ENCODE results near the gene CACNB1.

CACNB1 gene

DNA sequence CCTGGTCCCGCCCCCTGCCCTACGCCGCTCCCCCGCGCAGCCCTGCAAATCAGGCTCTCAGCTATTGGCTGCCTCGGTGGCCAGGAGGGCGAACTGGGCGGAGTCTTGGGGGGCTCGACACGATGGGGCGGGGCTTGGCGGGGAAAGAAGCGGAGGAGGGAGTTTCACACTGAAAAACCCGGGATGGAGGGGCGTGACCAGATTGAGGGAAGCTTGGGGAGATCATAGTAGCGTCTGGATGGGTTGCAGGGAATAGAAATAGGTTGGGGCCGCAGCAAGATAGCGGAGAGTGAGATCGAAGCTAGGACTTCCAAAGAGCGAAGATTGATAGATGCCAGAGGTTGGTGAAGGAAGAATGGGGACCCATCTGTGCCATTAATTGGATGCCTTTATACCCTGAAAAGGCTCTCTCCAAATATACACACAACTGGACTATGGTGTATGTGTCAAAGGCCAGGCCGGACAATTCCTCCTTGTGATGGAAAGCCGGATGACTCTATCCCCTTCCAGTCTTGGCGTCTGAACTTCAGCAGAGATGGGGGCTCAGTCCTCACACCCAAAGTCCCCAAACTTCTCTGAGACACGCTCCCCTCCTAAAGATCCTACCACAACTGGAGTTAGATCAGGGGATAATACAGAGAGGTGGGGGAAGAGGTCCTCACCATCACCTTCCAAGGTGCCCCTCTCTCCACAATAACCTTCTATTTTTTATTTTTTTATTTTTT, 28.7 kb upstream of the CACNB1 start:
- peak in 1 of 3 donors; percentile 40 for DNase-seq (ENCODE audit: low read depth in 2 of 3, low spot score in 1 of 3)

DNA sequence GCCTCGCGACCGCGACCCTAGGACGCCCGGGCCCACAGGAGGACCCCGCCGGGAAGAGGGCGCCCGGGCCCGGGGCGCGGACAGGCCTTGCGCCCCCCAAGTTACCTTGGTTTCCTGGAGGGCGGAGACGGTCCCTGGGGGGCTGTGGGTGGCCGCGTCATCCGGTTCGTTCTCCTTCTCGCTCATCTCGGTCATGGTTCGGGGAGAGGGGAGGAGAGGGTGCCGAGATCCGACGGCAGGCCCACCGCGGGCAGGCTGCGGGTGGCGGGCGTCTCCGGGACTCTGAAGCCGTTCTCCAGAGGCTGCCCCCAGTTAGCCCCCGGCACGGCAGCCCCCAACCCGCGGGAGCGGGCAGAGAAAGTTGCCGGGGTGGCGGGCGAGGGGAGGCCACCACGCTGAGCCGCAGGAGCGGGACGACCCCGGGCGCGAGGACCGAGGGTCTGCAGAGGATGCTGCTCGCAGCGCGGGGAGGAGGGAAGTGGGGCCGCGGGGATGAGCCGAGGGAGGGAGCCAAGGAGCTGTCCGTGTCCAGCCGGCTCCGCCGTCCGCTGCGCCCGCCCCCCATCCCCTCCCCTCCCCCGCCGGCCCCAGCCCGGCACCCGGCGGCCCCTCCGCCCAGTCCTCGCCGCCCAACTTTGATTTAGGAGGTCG, 28.0 kb upstream of the CACNB1 start, which contains the start of gene STAC2:
Gene STAC2 (minus strand): TSS at position 638 of the 651 bp plus-strand sequence. CDS start 443 bp downstream, at position 195.
- no peak for DNase-seq (ENCODE audit: low read depth in 2 of 3, low spot score in 1 of 3)

DNA sequence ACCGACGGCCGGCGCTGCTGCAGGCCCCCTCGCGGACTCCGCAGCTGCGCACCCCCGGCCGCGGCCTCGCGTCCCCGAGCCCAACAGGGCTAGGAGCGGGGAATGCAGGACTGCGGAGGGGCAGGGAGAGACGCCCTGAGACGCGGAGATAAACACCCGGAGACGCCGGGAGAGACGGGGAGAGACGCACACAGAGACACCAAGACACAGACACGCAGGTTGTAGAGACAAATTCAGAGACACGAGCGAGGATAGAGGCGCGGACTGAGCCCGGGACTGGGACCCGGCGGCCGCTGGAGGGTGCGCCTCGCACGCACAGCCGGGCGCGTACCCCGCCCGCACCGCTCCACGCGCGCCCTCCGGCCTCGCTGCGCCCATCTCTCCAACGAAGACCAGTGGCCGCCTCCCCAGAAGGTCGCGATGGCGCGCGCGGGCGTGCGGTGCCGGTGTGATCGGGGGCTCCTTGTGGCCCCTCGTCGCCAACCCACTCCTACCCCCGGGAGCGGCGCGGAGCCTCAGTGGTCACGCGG, 27.4 kb upstream of the CACNB1 start:
- DNase-seq (ENCODE audit: low read depth in 2 of 3, low spot score in 1 of 3): no peak

DNA sequence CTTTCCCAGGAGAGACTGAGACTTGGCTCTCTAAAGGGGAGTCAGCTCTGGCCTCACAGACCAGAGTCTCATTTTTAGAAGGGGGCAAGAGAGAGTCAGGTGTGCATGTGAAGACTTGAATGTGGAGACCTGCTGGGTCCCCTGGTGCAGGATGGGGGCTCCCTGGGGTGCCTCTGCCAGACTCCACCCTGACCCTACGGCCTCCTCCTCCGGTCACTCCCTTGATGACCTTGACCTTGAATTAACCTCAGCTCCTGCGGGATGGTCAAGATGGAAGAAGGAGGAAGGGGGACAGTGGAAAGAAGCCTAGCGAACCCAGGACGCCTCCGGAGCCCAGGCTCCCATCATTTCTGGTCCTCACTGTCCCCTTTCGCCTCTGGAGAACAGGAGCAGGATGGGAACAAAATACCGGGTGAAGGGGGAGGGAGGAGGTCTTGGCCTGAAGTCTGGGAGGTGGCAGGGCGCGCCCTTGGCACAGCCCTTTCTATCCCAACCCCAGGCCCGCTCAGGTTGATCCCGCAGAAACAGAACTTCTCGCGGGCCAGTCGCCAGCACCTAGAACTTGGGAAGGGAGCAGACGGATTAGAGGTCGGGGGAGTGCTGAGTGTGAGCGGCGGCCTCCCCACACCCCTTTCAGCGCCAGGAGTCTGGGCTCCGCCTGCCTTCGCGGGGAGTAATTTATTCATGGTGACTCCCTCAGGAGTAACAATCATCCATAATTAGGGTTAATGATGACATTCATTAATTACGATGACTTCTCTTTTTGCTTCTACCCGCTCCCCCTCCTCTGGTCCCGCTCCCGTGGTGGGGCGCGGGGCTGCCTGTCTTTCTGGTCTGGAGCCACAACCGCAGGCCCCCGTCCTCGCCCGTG, 26.7 kb upstream of the CACNB1 start:
- DNase-seq (ENCODE audit: low read depth in 2 of 3, low spot score in 1 of 3): no peak

DNA sequence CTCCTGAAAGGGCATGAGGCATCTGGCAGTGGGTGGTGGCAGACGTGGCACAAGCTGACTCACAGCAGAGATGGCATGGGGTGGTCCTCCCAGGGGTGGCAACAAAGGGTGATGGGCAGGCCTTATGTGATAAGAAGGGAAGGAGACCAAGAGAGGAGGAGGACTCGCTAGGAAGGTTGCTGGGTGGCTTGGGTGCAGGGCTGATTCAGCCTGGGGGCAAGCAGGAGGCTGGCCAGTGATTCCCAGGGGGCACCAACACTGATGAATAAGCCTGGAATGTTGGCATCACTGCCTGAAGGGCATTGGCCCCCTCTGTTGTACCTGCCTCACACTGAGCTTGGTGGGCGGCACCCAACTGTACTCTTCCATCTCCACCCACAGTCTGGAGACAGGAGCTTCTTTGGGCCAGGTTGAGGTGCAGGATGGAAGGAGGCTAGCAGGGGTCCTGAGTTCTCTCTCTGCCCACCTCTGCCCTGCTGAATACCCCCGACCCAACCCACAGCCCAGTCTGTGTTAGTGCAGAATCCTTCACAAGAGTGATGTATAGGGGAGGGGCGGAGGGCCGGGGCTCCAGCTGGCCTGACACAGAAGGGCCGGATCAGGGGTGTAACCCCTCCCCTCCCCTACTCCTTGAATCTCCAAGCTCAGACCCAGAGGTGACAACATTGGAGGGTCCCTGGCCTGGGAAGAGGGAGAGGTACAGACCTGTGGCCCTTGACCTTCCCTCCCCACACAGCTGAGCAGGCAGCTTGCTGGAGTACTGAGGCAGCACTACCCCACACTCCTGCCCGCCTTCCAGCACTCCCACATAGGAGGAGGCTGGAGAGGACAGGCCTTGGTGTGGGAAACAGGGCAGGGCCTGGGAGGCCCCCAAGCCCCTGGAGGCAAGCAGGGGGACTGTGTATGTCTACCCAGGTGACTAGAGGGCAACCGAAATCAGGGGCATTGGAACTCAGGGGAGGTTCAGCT, 25.7 kb upstream of the CACNB1 start:
- no peak for DNase-seq (ENCODE audit: low read depth in 2 of 3, low spot score in 1 of 3)

DNA sequence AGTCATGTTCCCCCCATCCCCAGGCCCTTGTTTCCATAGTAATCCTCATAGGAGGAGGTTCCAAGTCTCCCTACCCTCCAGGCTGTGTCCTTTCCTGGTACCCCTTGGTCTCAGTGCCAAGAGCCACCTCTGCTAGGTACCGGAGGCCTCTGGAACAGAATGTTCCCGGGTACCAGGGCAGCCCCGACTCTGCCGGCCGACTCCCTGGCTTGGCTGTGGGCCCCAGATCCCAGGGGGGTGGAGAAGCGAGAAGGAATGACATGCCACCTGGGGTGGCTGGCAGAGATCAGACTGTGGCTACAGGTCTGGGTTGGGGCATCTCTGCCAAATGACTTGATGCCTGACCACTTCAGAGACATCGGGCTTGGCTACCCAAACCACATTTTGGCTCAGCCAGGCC, 24.7 kb upstream of the CACNB1 start:
- DNase-seq (ENCODE audit: low read depth in 2 of 3, low spot score in 1 of 3): no peak

DNA sequence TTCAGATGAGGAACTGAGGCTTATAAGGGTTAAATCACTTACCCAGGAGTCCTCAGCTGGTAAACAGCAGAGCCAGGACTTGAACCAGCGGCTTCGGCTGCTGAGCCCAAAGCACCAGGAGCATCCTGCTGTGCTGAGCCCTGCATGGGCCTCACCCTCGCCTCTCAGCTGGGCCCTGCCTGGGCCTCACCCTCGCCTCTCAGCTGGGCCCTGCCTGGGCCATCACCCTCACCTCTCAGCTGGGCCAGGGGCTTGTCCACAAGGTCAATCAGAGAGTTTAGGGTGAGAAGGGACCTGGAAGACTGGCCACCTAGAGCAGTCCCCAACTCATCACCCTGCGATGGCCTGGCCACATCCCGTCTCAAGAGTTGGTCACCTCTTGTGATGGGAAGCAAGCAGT, 24.1 kb upstream of the CACNB1 start:
- no peak for DNase-seq (ENCODE audit: low read depth in 2 of 3, low spot score in 1 of 3)

DNA sequence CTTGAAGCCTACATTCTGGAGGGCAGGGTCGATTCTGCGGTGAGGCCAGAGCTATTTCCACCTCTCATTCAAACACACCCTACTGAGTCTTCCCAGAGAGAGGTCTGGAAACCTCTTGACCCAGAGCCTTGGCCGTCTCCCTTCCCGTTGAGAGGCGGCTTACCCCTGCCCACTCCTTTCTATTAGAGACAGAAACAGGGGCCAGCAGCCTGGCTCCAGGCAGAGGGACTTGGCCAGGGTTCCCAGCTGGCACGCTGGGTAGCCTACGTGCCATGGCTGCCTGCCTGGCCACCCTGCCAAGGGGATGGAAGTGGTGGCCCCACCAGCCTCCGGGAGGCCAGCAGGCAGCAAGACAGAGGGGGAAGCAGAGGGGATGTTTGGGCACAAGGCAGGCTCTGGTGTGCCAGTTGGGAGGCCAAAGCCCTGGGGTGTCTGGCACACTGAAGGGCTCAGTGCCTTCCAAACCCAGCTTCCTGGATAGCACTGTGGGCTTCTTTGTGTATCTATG, 22.2 kb upstream of the CACNB1 start:
- no peak for DNase-seq (ENCODE audit: low read depth in 2 of 3, low spot score in 1 of 3)

DNA sequence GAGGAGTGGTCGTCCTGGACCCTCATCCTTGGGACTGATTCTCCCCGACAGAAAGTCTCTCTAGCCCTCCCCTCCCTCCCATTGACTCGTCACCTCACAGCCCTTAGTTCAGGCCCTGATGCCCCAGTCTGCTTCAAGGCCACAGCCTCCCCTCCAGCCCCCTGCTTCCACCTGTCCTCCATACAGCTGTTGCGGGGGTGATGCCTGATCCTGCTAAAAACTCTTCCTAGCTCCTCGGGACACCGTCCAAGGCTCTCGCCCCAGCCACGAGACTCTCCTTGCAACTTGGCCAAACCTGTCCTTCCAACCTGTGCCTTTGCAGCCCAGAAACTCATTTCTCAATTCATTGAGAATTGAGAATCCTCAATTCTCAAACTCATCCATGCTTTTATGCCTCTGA, 21.4 kb upstream of the CACNB1 start:
- DNase-seq (ENCODE audit: low read depth in 2 of 3, low spot score in 1 of 3): no peak

DNA sequence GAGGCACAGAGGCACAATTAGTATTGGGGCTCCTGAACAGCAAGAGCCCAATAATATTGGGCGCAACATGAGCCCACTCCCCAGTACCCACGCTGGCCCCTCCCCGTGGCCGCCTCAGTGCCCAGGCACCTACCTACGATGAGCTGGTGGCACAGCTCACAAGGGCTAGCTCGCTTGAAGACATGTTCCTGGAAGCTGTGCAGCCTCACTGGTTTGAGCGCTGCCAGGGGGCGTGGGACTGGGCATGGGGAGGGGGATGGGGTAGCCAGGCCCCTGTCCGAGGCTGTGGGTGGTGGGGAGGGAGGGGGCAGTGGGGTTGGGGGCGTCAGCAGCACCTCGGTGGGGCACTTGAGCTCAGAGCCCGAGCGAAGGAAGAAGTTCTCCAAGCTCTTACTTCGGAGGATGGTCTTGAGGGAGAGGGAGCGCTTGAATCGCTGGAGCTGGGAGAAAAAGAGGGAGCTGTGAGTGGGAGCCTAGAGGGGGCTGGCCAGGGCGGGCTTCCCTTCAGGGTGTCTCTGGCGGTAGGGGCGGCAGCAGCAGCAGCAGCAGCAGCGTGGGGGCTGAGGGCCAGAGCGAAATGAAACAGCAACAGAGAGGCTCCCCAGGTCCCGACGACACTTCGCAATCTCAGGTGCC, 20.4 kb upstream of the CACNB1 start:
- no peak for DNase-seq (ENCODE audit: low read depth in 2 of 3, low spot score in 1 of 3)

DNA sequence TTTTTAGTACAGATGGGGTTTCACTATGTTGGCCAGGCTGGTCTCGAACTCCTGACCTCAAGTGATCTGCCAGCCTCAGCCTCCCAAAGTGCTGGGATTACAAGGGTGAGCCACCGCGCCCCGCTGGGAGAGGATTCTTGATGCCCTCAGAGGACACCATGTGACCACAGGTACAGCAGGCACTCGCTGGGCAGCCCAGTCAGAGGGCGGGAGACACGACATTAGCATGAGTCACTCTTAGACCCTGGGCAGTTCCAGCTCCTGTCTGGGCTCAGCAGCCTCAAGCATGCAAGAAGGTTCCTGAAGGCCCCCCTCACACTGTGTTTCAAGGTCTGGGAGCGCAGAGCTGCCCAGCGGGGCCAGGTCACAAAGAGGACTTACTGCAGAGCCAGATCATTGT, 16.4 kb upstream of the CACNB1 start:
- DNase-seq (ENCODE audit: low read depth in 2 of 3, low spot score in 1 of 3): no peak

DNA sequence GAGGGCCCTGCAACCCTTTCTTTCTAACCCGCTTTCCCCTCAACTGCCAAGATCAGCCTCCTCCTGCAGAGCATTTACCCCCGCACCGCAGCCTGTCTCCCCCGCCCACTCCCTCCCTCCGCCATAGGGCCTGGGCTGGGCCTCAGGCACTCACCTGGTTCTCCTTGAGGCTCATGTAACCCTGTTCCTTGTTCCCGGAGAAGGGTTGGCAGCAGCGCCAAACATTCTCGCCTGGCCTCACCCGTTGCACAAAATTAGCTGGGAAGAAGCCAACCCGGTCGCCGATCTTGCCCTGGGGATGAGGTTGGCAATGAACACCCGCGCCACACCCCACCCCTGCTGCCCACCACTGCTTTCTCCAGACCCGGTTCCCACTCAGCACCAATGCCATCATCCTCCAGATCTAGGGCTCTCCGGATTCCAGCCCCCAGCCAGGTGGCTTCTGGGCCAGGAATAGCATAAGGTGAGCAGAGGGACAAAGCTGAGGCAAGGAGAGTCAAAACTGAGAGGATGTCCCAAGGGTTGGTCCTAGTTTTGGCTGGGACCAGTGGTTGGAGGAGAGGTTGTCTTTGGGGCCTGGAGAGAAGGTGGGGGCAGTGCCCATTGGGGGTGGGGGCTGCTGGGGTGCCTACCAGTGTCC, 15.5 kb upstream of the CACNB1 start:
- DNase-seq (ENCODE audit: low read depth in 2 of 3, low spot score in 1 of 3): no peak

DNA sequence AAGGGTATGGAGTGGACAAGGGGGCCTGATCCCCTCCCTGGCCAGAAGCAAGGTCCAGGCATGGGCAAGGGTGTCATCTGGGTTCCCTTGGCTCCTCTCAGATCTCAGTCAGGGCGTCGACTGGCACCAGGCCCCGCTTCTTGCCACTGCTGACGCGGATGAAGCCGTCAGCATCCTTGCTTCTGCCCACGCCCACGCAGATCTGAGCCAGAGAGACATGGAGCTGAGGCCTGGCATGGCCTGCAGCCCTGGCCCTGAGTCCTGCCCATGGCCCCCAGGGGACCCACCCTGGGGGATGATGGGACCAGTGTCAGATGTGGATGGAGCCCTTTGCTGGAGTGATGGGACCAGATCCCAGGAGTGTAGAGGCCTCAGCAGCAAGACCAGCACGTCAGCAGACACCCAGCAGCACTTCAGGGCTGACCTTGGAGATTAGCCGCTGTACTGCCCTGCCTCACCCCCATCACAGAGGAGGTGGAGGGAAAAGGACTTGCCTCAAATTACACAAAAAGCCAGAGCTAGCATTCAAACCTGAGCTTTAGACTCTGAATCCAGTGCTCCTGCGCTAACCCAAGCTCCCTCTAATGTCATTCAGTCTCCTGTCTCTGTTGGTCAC, 14.8 kb upstream of the CACNB1 start:
- DNase-seq (ENCODE audit: low read depth in 2 of 3, low spot score in 1 of 3): no peak

DNA sequence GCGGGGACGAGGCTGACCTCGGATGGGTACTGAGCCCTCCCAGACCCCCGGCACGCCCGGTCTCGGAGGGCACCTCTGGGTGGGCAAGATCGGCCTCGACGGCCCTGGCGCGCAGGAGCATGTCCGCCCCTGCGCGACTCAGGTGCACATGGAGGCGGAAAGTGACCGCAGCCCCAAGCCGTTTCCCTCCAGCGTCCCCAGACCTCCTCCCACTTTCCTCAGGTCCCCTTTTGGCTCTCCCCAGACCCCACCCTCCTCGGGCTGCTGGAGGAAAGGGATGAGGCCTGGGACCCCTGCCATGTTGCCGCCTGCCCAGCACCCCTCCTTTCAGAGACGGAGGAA, 12.6 kb upstream of the CACNB1 start:
- DNase-seq (ENCODE audit: low read depth in 2 of 3, low spot score in 1 of 3): no peak

DNA sequence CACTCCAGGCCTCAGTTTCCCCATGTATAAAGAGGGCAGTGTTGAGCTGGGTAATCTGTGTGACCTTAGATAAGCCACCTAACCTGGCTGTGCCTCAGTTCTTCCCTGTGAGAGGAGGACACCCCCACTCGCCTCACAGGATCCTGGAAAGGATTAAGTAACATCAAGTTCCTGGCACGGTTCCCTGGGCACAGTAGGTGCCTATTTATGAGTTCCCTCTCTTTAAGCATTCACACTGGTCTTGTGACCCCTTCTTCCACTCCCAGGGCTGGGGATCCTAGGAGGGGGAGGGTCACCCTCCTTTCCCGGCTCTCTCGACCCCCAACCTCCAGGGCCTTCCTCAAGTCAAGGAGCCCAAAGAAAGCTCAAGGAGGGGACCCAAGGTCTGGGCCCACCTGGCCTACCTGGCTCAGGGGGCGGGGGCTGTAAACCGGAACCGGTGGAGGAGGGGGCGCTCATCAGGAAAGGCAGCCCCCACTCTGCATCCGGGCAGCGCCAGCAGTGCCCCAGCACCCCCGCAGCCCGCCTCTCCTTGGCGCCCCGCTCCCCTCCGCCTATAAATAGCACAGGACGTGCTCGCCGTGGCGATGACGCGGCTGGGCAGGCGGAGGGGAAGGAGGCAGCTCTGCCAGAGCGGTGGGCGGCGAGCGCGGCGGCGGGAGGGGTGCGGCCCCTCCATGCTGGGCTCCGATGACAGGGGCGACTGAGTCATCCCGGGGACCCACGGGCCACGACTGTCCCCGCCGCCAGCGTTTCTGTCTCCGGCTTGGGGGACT, 12.0 kb upstream of the CACNB1 start:
- DNase-seq (ENCODE audit: low read depth in 2 of 3, low spot score in 1 of 3): peak in 2 of 3 donors; percentile 39 to 45

DNA sequence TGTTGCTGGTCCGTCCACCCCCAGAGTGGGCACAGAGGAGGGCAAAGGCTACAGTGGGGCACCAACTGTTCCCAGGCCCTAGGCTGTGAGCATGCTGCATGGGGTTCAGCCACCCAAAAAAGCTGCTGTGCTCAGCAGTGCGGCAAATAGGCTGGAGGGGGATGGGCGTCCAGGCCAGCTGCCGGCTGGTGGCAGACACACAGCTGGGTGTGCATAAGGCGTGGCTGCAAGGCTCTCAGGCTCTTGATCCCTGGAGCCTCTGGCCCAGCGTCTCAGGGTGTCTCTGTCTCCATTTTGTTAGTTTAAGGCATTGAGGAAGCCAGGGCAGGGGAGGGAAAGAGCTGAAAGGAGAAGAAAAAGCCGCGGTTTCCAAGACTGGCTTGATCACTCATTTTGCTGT, 11.4 kb upstream of the CACNB1 start:
- DNase-seq (ENCODE audit: low read depth in 2 of 3, low spot score in 1 of 3): no peak

DNA sequence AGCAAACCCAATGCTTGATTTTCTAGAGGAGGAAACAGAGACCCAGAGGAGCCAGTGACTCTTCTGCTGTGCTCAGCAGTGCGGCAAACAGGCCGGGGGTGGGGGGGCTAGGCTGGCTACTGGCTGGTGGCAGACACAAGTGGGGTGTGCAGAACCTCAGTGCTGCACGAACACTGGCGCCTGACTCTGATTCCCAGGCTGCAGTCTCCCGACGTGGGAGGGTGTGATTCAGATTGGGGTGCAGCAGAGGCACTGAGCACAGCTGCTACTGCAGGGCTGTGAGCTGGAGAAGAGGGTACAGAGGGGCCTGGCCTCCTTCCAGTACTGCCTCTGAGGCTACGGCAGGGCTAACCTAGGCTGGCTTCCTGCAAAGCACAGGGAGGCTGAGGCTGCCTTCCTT, 10.7 kb upstream of the CACNB1 start:
- no peak for DNase-seq (ENCODE audit: low read depth in 2 of 3, low spot score in 1 of 3)

DNA sequence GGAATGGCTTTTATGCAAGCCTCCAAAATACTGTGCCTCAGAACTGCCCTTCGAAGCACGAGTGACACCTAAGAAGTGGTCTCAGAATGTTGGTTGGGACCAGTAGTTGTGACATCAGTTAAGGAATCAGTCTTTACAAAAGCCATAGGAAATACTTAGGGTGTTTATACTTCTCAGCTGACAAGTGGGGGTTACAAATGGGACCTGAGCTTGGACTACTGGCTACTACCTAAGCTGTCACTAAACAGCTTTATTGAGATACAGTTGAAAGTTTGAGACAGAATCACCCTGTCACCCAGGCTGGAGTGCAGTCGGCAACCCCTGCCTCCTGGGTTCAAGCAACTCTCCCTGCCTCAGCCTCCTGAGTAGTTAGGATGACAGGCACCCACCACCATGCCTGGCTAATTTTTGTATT, 7.7 kb upstream of the CACNB1 start:
- DNase-seq (ENCODE audit: low read depth in 2 of 3, low spot score in 1 of 3): no peak
